ENCODE results near the gene BMAL1. TPM values are rescaled to one million over a fixed set of nuclear protein-coding genes. Genes with fewer than 3 reads are reported as not detected.

BMAL1 gene
- total and polyA plus RNA-seq, 2 donors (not counting 1 experiment from before 2014, with no cell fraction given), result 10.7 to 11.2 TPM

DNA sequence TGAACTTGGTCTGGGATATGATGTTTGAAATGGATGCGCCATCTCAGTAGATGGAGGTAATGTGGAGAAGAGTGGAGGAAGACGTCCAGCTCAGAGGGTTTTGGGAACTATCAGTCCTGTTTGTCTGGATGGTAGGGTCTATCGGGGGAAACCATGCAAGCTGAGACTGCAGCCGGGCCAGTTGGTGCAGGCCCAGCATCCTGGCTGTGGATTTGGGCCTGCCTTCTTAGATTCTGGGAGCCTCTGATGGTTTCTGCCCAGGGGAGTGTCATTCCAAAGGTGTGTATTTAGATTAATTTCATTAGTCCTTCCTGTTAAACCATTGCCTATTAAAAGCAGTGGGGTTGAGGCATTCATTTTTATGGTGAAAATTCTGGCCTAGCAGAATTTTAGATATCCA is 31.6 kb downstream of the BMAL1 start:
- no peak overlapping the region for H3K4me2 ChIP-seq (ENCODE audit: extremely low read depth, insufficient read depth, low read length)
- no peaks in the 10 kb centered on the region for H3K9me3 ChIP-seq (ENCODE audit: control insufficient read depth, insufficient read depth, low read depth, low read length)
- H3K27ac ChIP-seq (ENCODE audit: insufficient read depth, low read length), result no peak overlapping the region
- H3K36me3 ChIP-seq (ENCODE audit: control insufficient read depth, insufficient read depth, low read length), result no peaks in the 10 kb centered on the region
- peaks cover 3% of the 10 kb centered on the region for H3K79me2 ChIP-seq (ENCODE audit: control insufficient read depth, insufficient read depth, low read length)
- H4K20me1 ChIP-seq (ENCODE audit: control insufficient read depth, extremely low read depth, insufficient read depth, low read length), result peaks cover 2% of the 10 kb centered on the region
- no peak overlapping the region for H2AFZ ChIP-seq (ENCODE audit: low read length)
- no peak overlapping the region for H3K9ac ChIP-seq (ENCODE audit: insufficient read depth, low read length)
- no peak for DNase-seq (ENCODE audit: low read depth in 2 of 2)
- H3K4me3 ChIP-seq (replicated peaks in 1 of 4; ENCODE audit: control extremely low read depth in 1 of 4, insufficient read depth in 1 of 4, low read depth in 3 of 4, low read length in 4 of 4), result no peak overlapping the region
- TF ChIP-seq EZH2 (IDR thresholded peaks at IDR 0.05; ENCODE audit: low read length, missing control alignments), result no peak
- H3K27me3 ChIP-seq (ENCODE audit: control insufficient read depth, insufficient read depth, low read length), result no peaks in the 10 kb centered on the region
- H3K4me1 ChIP-seq (ENCODE audit: control insufficient read depth, extremely low read depth, insufficient read depth, low read length), result no peaks in the 10 kb centered on the region

DNA sequence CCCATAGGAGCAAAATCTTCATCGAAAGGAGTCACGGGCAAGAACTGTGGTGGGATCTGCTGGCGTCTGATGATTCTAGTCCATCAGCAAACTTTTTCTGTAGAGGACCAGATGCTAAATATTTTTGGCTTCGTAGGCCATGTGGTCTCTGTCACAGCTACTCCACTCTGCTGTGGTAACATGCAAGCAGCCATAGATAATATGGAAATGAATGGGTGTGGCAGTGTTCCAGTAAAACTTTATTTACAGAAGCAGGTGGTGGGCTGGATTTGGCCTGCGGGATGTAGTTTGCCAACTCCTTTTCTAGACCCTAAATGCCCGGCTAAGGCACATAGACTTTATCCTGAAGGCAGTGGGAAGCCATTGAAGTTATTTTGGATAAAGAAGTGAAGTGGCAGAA is 32.9 kb downstream of the BMAL1 start:
- no peak for DNase-seq (ENCODE audit: low read depth in 2 of 2)
- no peak overlapping the region for H3K27ac ChIP-seq (ENCODE audit: insufficient read depth, low read length)
- H3K4me3 ChIP-seq (replicated peaks in 1 of 4; ENCODE audit: control extremely low read depth in 1 of 4, insufficient read depth in 1 of 4, low read depth in 3 of 4, low read length in 4 of 4), result no peak overlapping the region
- H3K36me3 ChIP-seq (ENCODE audit: control insufficient read depth, insufficient read depth, low read length), result no peaks in the 10 kb centered on the region
- H3K9ac ChIP-seq (ENCODE audit: insufficient read depth, low read length), result no peak overlapping the region
- H3K4me1 ChIP-seq (ENCODE audit: control insufficient read depth, extremely low read depth, insufficient read depth, low read length), result peaks cover under 1% of the 10 kb centered on the region
- H3K4me2 ChIP-seq (ENCODE audit: extremely low read depth, insufficient read depth, low read length), result no peak overlapping the region
- peaks cover 1% of the 10 kb centered on the region for H4K20me1 ChIP-seq (ENCODE audit: control insufficient read depth, extremely low read depth, insufficient read depth, low read length)
- TF ChIP-seq EZH2 (IDR thresholded peaks at IDR 0.05; ENCODE audit: low read length, missing control alignments), result no peak
- TF ChIP-seq, protein P1, sequence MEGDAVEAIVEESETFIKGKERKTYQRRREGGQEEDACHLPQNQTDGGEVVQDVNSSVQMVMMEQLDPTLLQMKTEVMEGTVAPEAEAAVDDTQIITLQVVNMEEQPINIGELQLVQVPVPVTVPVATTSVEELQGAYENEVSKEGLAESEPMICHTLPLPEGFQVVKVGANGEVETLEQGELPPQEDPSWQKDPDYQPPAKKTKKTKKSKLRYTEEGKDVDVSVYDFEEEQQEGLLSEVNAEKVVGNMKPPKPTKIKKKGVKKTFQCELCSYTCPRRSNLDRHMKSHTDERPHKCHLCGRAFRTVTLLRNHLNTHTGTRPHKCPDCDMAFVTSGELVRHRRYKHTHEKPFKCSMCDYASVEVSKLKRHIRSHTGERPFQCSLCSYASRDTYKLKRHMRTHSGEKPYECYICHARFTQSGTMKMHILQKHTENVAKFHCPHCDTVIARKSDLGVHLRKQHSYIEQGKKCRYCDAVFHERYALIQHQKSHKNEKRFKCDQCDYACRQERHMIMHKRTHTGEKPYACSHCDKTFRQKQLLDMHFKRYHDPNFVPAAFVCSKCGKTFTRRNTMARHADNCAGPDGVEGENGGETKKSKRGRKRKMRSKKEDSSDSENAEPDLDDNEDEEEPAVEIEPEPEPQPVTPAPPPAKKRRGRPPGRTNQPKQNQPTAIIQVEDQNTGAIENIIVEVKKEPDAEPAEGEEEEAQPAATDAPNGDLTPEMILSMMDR (conservative IDR thresholded peaks at IDR 0.05 in 1 of 2, IDR thresholded peaks at IDR 0.05 in 1 of 2; ENCODE audit: low read depth in 1 of 2, low read length in 2 of 2), result no peak
- H3K27me3 ChIP-seq (ENCODE audit: control insufficient read depth, insufficient read depth, low read length), result no peaks in the 10 kb centered on the region
- peaks cover 3% of the 10 kb centered on the region for H3K79me2 ChIP-seq (ENCODE audit: control insufficient read depth, insufficient read depth, low read length)
- H3K9me3 ChIP-seq (ENCODE audit: control insufficient read depth, insufficient read depth, low read depth, low read length), result no peaks in the 10 kb centered on the region
- H2AFZ ChIP-seq (ENCODE audit: low read length), result no peak overlapping the region

DNA sequence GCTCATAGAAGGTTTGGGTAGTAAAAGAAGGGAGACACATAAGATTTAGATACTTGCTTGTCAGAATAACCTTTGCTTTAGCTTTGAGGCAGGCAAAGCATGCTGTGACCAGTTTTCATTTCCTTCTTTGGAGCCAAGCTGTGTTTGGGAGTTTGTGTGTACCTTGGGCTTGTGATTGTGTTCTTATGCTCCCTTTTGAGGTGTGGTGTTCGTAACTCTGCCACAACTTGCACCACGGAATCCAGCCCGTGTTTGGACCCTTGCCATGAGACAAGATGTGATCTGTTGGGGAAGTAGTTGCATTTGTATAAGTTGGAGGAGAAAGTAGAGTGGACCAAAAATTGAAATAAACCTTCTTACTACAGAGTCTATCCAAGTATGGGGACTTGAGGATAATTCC is 34.0 kb downstream of the BMAL1 start:
- Histone ChIP-seq H3K9ac (ENCODE audit: insufficient read depth, low read length) (no peak overlapping the region), H3K4me1 (ENCODE audit: control insufficient read depth, extremely low read depth, insufficient read depth, low read length) (peaks cover 11% of the 10 kb centered on the region), H3K9me3 (ENCODE audit: control insufficient read depth, insufficient read depth, low read depth, low read length) (no peaks in the 10 kb centered on the region), H3K4me2 (ENCODE audit: extremely low read depth, insufficient read depth, low read length) (no peak overlapping the region), H3K4me3 (replicated peaks in 1 of 4; ENCODE audit: control extremely low read depth in 1 of 4, insufficient read depth in 1 of 4, low read depth in 3 of 4, low read length in 4 of 4) (no peak overlapping the region), H3K79me2 (ENCODE audit: control insufficient read depth, insufficient read depth, low read length) (no peaks in the 10 kb centered on the region), H3K36me3 (ENCODE audit: control insufficient read depth, insufficient read depth, low read length) (no peaks in the 10 kb centered on the region), H3K27me3 (ENCODE audit: control insufficient read depth, insufficient read depth, low read length) (no peaks in the 10 kb centered on the region), H2AFZ (ENCODE audit: low read length) (no peak overlapping the region), H3K27ac (ENCODE audit: insufficient read depth, low read length) (no peak overlapping the region), H4K20me1 (ENCODE audit: control insufficient read depth, extremely low read depth, insufficient read depth, low read length) (no peaks in the 10 kb centered on the region)
- no peak for DNase-seq (ENCODE audit: low read depth in 2 of 2)
- no peak for TF ChIP-seq EZH2 (IDR thresholded peaks at IDR 0.05; ENCODE audit: low read length, missing control alignments)
- TF ChIP-seq, protein P1 (conservative IDR thresholded peaks at IDR 0.05 in 1 of 2, IDR thresholded peaks at IDR 0.05 in 1 of 2; ENCODE audit: low read depth in 1 of 2, low read length in 2 of 2), result no peak

Data from fibroblast of lung (primary cell).